Parathyroid adenoma (tissue), 2 donors: ENCODE data around the gene PTPRD.
"Not testable (repeated sequence)": the region's sequence is repeated elsewhere in the genome, so short reads cannot be mapped to it uniquely, and the experiment has no call there.

Experiments used
- H2AFZ ChIP-seq: fragments of 300-600 bp; sonication (generic); one replicate; pipeline ENCODE4 v1.7.0; 2017; ENCODE audit warnings: antibody characterized with exemption, mild to moderate bottlenecking
- H3K27ac ChIP-seq: fragments of 300-600 bp; sonication (generic); one replicate; pipeline ENCODE4 v1.7.0; 2017
- H3K27me3 ChIP-seq: fragments of 300-600 bp; sonication (generic); one replicate; pipeline ENCODE4 v1.7.0; 2017; ENCODE audit warnings: low read length; ENCODE audit not compliant: control insufficient read depth, insufficient read depth
- H3K36me3 ChIP-seq: fragments of 300-600 bp; sonication (generic); one replicate; pipeline ENCODE4 v1.7.0; 2017; ENCODE audit warnings: low read length; ENCODE audit not compliant: control insufficient read depth, insufficient read depth
- H3K4me1 ChIP-seq: fragments of 300-600 bp; sonication (generic); one replicate; pipeline ENCODE4 v1.7.0; 2017; ENCODE audit warnings: control low read depth
- H3K4me2 ChIP-seq: fragments of 300-600 bp; sonication (generic); one replicate; pipeline ENCODE4 v1.7.0; 2017; ENCODE audit warnings: low read length
- H3K4me3 ChIP-seq: fragments of 300-600 bp; sonication (generic); one replicate; pipeline ENCODE4 v1.7.0; 2017; ENCODE audit warnings: low read depth, low read length
- H3K79me2 ChIP-seq: fragments of 300-600 bp; sonication (generic); one replicate; pipeline ENCODE4 v1.7.0; 2017; ENCODE audit warnings: control low read depth
- H3K9ac ChIP-seq: fragments of 300-600 bp; sonication (generic); one replicate; pipeline ENCODE4 v1.7.0; 2017; ENCODE audit warnings: mild to moderate bottlenecking
- H3K9me3 ChIP-seq: fragments of 300-600 bp; sonication (generic); one replicate; pipeline ENCODE4 v1.7.0; 2017; ENCODE audit warnings: low read length; ENCODE audit not compliant: control insufficient read depth
- TF ChIP-seq, protein P1 (sequence below): fragments of 300-600 bp; sonication (generic); IDR thresholded peaks from one replicate; pipeline ENCODE4 v1.7.0; 2017; ENCODE audit warnings: antibody characterized with exemption, mild to moderate bottlenecking
- donor health status: primary hyperparathyroidism.

Gene PTPRD

DNA sequence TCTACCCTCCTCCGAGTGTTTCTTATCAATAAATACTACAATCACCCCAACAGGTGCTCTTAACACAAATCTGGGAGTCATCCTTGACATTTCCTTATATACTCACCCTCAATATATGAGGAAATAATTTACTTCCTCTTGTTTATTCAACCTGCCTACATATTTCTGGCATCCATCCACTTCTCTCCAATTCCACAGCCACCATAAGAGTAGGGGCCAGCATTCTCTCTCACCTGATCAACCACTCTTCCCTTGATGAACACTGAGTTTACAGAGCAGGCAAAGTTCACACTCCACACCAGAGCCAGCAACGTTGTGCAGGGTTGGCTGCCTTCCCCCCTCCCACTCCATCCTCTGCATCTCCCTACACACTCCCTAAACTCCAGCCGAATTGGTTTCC lies 1908.9 kb downstream of the PTPRD start:
- no peaks in the 10 kb centered on the region for H3K79me2 ChIP-seq
- H3K9ac ChIP-seq, result no peak overlapping the region
- H3K27me3 ChIP-seq, result no peaks in the 10 kb centered on the region
- TF ChIP-seq, protein P1, sequence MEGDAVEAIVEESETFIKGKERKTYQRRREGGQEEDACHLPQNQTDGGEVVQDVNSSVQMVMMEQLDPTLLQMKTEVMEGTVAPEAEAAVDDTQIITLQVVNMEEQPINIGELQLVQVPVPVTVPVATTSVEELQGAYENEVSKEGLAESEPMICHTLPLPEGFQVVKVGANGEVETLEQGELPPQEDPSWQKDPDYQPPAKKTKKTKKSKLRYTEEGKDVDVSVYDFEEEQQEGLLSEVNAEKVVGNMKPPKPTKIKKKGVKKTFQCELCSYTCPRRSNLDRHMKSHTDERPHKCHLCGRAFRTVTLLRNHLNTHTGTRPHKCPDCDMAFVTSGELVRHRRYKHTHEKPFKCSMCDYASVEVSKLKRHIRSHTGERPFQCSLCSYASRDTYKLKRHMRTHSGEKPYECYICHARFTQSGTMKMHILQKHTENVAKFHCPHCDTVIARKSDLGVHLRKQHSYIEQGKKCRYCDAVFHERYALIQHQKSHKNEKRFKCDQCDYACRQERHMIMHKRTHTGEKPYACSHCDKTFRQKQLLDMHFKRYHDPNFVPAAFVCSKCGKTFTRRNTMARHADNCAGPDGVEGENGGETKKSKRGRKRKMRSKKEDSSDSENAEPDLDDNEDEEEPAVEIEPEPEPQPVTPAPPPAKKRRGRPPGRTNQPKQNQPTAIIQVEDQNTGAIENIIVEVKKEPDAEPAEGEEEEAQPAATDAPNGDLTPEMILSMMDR, result no peak
- H3K4me3 ChIP-seq, result no peak overlapping the region
- no peak overlapping the region for H3K27ac ChIP-seq
- no peaks in the 10 kb centered on the region for H3K9me3 ChIP-seq
- no peak overlapping the region for H3K4me2 ChIP-seq
- H3K4me1 ChIP-seq, result no peaks in the 10 kb centered on the region
- no peaks in the 10 kb centered on the region for H3K36me3 ChIP-seq
- no peak overlapping the region for H2AFZ ChIP-seq

GRCh38 chr9:8701904-8702303 lies 1910.9 kb downstream of the PTPRD start:
- H3K27me3 ChIP-seq, result no peaks in the 10 kb centered on the region
- H3K36me3 ChIP-seq, result no peaks in the 10 kb centered on the region
- H3K9me3 ChIP-seq, result no peaks in the 10 kb centered on the region
- H3K79me2 ChIP-seq, result no peaks in the 10 kb centered on the region
- H3K27ac ChIP-seq, result no peak overlapping the region
- H3K4me3 ChIP-seq, result no peak overlapping the region
- TF ChIP-seq, protein P1, result no peak
- no peak overlapping the region for H3K9ac ChIP-seq
- no peak overlapping the region for H3K4me2 ChIP-seq
- no peaks in the 10 kb centered on the region for H3K4me1 ChIP-seq
- no peak overlapping the region for H2AFZ ChIP-seq

GRCh38 chr9:8697565-8697964 lies 1915.2 kb downstream of the PTPRD start:
- H3K4me3 ChIP-seq, H3K27me3 ChIP-seq, H3K9me3 ChIP-seq: not testable (repeated sequence)

GRCh38 chr9:8696516-8696915 lies 1916.3 kb downstream of the PTPRD start:
- Histone ChIP-seq H3K4me3 (no peak overlapping the region), H3K4me2 (no peak overlapping the region), H3K4me1 (no peaks in the 10 kb centered on the region), H3K9me3 (no peaks in the 10 kb centered on the region), H3K79me2 (no peaks in the 10 kb centered on the region), H3K27me3 (no peaks in the 10 kb centered on the region), H2AFZ (no peak overlapping the region), H3K9ac (no peak overlapping the region), H3K27ac (no peak overlapping the region), H3K36me3 (no peaks in the 10 kb centered on the region)
- TF ChIP-seq, protein P1, result no peak

More at GRCh38 chr9:8697565-8697964, 1915.2 kb downstream of the PTPRD start:
- not testable (repeated sequence) for H3K36me3 ChIP-seq, H3K4me2 ChIP-seq, H2AFZ ChIP-seq, H3K27ac ChIP-seq, H3K9ac ChIP-seq, H3K4me1 ChIP-seq, H3K79me2 ChIP-seq

DNA sequence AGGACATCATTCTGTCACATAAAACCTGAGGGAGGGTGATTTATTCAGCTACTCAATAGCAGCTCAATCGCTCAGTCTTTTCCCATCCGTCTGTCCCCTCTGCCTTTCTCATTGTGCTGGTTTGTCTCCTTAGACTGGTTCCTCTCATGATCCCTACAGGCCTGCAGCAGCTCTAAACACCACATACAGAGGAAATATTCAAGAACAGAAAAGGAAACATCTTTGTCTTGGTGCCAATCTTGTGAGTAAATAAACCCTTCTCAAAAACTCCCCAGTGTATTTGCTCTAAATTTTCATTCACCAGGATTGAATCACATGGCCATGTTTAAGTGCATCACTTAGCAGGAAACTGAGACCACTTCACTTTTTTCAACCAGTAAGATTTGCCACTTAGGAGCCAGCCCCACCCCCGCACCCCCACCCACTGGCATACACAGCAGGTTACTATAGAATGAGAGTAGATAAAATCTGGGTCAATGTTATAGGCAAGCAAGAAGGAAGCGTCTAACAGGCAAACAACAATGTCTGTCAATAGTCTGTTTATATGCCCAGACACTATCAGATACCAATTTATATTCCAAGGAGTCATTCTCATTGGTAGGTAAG lies 1917.7 kb downstream of the PTPRD start:
- H3K4me2 ChIP-seq, result no peak overlapping the region
- H3K9ac ChIP-seq, result no peak overlapping the region
- H3K27ac ChIP-seq, result no peak overlapping the region
- no peaks in the 10 kb centered on the region for H3K36me3 ChIP-seq
- H3K79me2 ChIP-seq, result no peaks in the 10 kb centered on the region
- H3K9me3 ChIP-seq, result no peaks in the 10 kb centered on the region
- H3K27me3 ChIP-seq, result no peaks in the 10 kb centered on the region
- no peak overlapping the region for H2AFZ ChIP-seq
- H3K4me3 ChIP-seq, result no peak overlapping the region
- no peaks in the 10 kb centered on the region for H3K4me1 ChIP-seq
- TF ChIP-seq, protein P1, result no peak
